HG03571 (cell line): ENCODE results near the gene AKAP10.
A peak's percentile ranks its signal among the peaks of the same experiment; 100 is the strongest.
"Not testable (repeated sequence)": the region's sequence is repeated elsewhere in the genome, so short reads cannot be mapped to it uniquely, and the experiment has no call there.

Source experiments
- ATAC-seq: cut with Tn5 transposase; IDR thresholded peaks from one replicate; pipeline ENCODE4 v1.9.1; 2021; ENCODE audit not compliant: unreplicated experiment

AKAP10 gene, protein sequence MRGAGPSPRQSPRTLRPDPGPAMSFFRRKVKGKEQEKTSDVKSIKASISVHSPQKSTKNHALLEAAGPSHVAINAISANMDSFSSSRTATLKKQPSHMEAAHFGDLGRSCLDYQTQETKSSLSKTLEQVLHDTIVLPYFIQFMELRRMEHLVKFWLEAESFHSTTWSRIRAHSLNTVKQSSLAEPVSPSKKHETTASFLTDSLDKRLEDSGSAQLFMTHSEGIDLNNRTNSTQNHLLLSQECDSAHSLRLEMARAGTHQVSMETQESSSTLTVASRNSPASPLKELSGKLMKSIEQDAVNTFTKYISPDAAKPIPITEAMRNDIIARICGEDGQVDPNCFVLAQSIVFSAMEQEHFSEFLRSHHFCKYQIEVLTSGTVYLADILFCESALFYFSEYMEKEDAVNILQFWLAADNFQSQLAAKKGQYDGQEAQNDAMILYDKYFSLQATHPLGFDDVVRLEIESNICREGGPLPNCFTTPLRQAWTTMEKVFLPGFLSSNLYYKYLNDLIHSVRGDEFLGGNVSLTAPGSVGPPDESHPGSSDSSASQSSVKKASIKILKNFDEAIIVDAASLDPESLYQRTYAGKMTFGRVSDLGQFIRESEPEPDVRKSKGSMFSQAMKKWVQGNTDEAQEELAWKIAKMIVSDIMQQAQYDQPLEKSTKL

DNA sequence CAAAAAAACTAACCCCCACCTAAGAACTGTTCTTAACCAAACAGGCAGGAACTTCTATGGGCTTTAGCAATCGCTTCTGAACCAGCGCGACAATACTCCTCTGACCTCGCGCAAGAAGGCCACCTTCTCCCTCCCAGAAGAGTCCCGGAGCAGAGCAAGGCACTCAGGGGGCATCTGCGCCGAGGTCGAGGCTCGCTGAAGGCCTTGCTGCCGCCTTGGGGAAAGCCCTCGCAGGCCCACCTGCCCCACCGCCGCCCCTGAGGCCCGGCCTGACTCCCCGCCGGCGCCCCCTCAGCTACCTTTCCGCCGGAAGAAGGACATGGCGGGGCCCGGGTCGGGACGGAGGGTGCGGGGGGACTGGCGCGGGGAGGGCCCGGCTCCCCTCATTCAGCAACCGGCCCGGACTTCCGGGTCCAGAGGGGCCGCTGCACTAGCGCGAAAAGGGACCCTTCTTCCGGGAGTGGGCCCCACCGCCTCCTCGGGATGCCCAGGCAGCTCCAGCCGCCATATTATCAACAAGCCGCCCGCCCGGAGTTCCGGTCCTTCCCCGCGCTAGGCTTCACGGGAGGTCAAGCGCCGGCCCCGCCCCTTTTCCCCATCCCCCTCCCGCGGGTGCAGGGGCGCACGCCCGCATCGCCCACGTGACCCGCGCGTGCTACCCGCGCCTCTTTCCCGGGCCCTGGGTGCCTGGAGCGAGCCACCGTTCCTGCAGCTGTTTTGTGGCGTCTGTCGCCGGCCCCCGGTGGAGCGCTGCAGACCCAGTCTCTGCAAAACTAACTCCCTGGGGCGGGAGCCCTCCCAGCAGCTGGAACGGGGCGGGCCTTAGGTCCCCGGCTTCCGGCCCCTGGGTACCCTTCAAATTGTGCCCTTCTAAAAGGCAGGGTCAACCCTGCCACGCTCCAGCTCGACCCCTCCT is at the start of gene AKAP10:
AKAP10 (minus strand) TSS at position 536 of the 916 bp plus-strand sequence; CDS start at position 387, 149 bp downstream.
- ATAC-seq, result peak; percentile 67

DNA sequence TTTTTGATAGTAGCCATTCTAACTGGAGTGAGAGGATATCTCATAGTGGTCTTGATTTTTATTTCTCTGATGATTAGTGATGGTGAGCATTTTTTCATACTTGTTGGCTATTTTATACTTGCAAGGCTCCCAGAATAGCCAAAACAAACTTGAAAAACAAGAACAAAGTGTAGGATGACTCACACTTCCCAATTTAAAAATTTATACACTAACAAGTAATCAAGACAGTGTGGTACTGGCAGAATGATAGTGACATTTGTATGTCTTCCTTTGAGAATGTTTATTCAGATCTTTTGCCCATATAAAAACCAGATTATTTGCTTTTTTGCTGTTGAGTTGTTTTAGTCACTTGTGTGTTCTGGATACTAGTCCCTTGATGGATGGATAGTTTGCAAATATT is 49.3 kb upstream of the AKAP10 start:
- ATAC-seq, result no peak

DNA sequence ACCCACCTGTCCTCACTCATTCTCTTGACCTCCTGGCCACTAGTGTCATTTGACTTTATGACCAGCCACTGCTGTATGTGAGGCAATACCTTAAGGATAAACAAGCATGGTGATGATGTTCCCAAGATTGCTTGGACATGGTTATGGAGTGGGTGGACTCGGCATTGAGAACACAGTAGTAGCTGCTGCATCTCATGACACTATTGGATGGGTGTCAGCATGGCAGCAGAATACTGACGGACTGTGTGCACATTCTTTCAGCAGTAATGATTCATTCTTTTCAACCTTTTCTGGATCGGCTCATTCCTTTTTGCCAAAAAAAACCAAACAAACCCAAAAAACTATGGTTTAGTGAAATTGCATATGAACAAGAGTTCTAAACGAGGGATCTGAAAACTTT is 45.1 kb upstream of the AKAP10 start:
- ATAC-seq, result no peak

DNA sequence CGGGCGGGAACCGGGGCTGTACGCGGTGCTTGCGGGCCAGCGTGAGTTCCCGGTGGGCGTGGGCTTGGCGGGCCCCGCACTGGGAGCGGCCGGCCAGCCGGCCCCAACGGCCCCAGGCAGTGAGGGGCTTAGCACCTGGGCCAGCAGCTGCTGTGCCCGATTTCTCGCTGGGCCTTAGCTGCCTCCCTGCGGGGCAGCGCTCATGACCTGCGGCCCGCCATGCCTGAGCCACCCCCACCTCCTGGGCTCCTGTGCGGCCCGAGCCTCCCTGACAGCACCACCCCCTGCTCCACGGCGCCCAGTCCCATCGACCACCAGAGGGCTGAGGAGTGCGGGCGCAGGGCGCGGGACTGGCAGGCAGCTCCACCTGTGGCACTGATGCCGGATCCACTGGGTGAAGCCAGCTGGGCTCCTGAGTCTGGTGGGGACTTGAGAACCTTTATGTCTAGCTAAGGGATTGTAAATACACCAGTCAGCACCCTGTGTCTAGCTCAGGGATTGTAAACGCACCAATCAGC is 38.9 kb upstream of the AKAP10 start:
- ATAC-seq, result not testable (repeated sequence)

DNA sequence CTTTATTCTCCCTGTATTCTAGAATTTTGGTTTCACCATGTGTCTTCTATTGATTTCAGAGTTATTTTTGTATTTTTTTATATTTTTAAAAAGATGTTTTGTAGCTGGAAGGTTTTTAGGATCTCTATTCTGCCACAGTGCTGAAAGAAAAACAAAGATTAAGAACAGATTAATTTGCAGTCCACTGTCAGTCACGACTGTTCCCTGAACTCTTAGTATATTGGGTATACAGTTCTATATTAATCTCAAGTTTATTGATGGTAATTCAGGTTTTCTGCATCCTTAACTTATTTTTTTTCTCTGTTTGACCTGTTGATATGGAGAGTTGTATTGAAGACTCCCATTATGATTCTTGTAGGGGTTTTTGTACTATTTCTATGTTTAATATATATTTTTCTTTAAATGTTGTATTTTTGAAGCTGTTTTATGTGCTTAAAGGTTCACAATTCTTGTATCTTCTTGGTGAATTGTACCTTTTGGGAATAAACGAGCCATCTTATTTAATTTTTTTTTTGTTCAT is 34.4 kb upstream of the AKAP10 start:
- no peak for ATAC-seq

DNA sequence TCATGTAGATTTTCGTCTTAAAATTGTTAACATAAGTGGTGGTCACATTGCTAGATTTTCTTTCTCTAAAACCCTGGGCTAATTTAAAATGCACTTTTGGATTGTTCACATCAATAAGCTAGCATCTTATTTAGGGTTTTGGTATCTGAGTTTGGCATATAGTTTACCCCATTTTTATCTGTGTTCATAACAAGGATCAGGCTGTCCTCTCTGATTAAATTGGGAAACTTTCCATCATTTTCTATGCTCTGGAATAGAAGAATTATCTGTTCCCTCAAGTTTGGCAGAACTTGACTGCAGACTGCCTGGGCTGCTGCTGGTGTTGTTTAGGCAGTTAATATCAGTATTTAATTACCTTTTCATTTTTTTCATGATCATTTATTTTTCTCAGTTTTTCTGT is 33.3 kb upstream of the AKAP10 start:
- ATAC-seq, result no peak

DNA sequence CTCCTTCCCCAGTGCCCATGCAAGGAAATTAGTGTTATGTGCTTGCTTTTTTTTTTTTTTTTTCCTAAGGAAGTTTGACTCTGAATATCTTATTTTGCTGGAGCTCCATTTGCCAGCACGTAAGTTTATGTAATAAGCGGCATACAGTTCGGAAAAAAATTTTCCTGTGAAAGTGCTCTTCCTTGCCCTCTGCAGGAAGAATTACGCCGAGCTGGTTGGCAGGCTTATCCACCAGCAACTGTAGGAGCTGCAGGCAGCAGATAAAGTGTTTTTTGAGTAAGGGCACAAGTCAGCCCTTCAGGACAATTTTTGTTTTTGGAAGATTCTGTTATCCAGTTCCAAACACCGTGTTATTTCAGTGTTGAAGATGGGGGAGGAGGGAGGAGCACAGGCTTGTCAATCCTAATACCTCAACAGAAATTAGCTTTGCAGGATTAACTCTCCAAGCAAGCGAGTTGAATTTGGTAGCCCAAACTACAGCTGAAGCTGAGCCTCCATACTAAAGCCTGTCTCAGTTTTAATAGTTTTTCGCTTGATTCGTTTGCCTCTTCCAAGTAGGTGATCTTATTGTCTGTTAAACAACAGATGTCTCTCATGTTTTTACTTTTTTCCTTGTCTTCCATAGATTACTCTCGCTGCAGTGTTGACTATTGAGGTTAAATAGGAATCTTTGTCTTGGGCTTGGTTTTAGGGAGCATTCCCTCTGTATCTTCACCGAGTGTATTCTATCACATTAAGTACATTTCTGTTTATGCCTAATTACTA is 32.7 kb upstream of the AKAP10 start:
- ATAC-seq, result no peak

DNA sequence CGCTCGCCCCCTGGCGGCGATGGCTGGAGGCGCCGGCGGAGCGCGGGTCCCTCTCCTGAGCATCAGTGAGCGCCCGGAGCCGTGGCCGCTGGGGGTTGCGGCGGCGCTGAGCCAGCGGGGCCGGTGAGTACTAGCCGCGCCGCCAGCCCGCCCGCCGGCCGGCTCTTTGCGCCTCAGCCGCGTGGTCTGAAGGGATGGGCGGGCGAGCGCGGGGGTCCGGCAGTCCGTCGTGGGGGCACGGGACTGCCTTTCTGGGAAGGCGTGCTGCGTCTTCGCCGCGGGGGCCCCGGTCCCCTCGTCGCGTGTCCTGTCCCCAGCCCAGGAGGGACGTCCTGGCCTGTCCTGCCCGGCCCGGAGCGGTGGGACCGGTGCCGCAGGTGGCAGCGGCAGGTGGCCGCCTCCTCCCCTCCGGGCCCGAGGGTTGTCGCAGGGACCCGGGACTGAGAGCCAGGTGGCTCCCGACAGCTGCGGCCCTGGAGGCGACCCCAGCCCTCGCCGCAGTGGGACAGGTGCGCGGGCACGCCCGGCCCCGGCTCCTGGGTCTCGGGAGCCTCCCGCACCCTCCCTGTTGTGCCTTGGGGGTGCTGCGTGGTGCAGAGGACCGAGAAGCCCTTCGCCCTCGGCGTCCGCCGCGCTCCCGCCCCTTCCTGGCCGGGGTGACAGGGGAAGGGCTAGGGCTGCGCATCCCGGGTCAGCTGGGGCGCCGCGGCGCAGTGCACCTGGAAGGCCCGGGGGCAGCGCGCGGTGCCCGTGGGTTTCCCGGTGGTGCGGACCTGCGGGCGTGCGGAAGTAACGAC is 31.9 kb upstream of the AKAP10 start, which contains the start of gene SPECC1:
SPECC1 (plus strand) TSS at position 58 of the 797 bp plus-strand sequence. CDS start 87,293 bp downstream, outside the sequence.
- ATAC-seq, result peak; percentile 94

DNA sequence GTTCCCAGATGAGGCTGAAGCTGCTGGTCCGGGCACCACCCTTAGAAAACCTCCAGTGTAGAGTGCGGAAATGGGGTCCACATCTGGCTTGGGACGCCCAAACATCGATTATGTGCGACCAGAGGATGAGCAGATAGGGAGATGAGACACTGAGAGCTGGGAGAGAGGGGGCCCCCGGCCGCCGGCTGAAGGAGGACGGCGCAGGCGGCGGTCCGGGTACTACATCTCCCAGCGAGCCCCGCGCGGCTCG is 31.3 kb upstream of the AKAP10 start:
- ATAC-seq, result no peak

DNA sequence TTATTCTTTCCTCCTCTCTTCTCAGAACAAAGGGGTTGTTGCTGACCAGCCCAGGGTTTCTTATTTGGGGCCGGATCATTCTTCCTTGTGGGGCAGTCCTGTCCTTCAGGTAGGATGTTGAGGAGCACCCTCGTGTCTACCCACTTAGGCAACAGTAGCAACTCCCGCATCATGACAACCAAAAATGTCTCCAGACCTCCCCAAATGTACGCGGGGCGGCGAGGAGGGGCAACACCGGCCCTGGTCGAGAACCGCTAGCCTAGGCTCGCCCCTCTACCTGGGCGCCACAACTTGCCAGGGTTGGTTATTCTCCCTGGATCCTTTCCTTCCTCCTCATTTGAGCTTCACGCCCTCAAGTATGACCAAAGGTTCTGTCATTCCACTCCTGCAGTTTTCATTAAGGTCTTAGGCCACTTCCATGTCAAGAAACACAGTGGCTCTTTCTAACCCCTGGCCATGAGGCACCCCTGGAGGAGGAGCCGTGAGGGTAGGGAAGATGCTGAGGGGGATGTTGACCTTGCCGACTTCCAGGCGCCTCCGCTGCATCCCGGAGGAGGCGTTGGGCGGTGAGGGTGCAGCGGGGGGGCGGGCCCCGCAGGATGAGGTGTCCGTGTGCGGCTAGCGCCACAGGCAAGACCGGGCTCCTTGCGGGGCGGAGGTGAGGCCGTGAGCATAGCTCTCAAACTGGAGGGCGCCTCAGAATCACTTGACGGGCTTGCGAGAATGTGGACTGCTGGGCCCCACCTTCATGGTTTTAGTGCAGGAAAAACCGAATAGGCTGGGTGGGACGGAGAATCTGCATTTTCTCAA is 30.8 kb upstream of the AKAP10 start:
- ATAC-seq, result no peak

DNA sequence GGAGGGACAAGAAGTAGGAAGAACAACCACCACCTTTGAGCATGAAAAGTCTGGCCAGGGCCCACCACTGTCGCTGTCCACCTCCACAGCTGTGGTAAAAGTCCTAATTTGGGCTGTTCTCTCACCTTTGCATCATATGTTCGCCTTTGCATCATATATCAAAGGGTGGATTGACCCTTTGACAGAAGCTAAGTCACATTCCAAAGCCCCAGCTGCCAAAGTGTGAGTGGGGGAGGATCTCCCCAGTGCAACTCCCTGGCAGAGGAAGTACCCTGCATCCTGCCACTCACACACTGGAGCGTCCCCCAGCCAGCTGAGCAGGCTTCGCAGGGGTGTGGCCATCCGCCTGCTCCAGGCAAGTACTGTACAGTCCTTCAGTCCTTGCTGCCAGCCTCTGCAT is 18.9 kb upstream of the AKAP10 start:
- no peak for ATAC-seq

DNA sequence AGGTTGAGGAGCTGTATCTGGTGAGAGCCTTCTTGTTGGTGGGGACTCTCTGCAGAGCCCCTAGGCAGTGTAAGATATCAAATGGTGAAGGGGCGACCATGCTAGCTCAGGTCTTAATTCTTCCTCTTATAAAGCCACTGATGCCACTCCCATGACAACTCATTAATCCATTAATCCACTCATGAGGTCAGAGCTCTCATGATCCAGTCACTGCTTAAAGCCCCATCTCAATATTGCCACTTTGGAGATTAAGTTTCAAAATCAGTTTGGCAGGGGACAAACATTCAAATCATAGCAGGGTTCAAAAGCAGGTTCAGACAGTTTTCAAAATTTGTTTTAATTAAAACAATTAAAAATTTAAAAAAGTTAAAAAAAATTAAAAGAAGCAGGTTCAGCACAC is 18.5 kb upstream of the AKAP10 start:
- no peak for ATAC-seq

DNA sequence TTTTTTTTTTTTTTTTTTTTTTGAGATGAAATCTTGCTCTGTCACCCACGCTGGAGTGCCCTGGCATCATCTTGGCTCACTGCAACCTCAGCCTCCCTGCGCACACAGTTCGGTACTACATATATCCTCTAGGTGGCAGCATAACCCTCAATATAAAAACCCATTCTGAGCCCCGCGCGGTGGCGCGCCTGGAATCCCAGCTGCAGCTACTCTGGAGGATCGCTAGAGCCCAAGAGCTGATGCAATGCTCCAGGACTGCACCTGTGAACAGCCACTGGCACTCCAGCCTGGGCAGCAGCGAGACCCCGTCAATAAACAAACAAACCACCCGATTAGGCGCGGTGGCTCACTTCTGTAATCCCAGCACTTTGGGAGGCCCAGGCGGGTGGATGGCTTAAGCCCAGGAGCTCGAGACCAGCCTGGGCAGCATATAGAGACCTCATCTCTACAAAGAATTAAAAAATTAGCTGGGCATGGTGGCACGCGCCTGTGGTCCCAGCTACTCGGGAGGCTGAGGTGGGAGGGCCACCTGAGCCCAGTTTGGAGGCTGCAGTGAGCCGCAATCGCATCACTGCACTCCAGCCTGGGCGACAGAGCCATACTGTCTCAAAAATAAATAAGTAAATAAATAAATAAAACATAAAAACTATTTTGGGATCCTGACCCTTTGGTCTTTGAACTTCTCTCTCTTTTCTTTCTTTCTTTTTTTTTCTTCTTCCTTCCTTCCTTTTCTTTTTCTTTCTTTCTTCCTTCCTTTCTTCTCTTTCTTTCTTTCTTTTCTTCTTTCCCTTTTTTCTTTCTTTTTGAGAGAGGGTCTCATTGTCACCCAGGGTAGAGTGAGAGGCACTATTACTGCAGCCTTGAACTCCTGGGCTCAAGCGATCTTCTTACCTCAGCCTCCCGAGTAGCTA is 15.4 kb upstream of the AKAP10 start:
- peak; percentile 78 for ATAC-seq

DNA sequence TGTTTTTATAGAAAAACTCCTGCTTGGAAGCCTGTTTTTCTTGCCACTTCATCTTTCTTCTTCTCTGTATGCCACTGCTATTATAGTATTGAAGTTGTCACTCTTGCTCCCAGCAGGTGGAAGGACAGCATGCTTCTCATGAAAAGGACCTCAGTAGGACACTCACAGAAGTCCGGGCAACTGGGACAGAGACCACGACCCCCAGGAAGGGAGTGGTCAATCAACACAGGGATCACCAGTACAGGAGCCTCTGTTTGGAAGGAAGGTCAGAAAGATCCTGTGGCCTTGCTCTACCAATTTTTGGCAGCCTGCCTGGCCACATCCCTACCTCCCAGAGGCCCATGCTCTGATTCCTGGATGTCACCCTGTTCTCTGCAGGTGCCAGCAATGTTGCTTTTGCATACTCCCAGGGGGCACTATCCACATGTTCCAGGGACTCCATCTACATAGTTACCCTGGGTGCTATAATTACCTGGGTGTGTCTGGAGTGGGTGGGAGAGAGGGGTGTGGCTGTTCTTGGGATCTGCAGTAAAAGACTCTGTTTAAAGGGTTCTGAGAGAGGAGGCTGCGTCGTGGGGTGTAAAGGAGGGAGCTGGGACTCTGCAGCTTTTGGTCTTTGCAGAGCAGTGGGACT is 13.7 kb upstream of the AKAP10 start:
- no peak for ATAC-seq

DNA sequence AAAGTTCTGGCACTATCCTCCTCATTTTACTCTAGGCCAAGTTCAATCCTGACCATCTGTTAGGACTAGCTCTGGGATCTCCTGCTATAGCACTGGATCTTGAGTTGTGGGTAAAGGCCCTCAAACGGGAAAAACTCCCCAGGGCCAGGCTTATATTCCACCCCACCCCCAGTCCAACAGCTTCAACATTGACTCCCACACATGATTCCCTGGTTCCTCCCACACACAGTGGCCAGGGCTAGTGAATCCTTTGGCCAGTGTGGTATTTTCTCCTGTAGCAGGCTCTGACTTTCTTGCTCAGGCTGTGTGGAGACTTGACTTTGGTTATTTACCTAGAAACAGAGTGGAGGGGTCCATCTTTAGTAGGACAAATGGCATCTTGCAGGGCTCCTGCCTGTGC is 10.3 kb upstream of the AKAP10 start:
- ATAC-seq, result no peak

DNA sequence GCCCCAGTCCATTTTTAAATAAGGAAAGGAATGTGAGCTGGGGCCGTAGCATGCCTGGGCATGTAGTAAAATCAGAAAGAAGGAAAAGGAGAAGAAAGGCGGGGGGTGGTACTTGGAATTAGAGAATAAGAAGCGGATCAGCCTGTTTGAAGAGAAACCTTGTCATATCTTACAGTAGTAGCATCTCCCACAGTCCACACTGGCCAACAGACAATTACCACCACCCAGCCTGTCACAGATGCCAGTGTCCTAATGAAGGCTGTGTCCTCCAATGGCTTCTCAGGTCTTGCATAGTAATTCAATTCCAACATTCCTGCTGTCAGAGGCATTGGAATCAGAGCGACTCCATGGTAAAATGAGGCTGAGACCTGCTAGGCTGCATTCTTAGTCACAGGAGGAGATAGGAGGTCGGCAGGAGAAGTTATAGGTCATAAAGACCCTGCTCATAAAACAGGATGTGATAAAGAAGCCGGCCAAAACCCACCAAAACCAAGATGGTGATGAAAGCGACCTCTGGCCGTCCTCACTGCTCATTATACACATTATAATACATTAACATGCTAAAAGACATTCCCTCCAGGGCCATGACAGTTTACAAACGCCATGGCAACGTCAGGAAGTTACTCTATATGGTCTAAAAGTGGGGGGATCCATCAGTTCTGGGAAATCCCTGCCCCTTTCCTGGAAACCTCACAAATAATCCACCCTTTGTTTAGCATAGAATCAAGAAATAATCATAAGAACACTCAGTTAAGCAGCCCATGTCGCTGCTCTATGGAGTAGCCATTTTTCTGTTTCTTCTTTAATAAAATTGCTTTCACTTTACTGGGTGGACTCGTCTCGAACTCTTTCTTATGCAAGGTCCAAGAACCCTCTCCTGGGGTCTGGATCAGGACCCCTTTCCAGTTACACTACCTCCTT is 9.6 kb upstream of the AKAP10 start:
- no peak for ATAC-seq
